ENCODE results near the gene BOK. TPM values are rescaled to one million over a fixed set of nuclear protein-coding genes. Genes with fewer than 3 reads are reported as not detected.

BOK gene
- total and polyA plus RNA-seq, 9 of the 15 experiments (the other 6 are each of a cell fraction or from before 2014, with no cell fraction given): 0.03 to 3.3 (median 2.0) TPM; not detected in 1

- TF ChIP-seq, protein P1, sequence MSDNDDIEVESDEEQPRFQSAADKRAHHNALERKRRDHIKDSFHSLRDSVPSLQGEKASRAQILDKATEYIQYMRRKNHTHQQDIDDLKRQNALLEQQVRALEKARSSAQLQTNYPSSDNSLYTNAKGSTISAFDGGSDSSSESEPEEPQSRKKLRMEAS (CRISPR knock-in tag; IDR thresholded peaks at IDR 0.05): peak; percentile 15; the same call in 1 of the 2 replicates
- TF ChIP-seq MTF1 (CRISPR knock-in tag; IDR thresholded peaks at IDR 0.05; ENCODE audit: borderline replicate concordance) (no peak), ZC3H11A (IDR thresholded peaks at IDR 0.05; ENCODE audit: low read depth, low read length) (no peak), MIER1 (IDR thresholded peaks at IDR 0.05; ENCODE audit: low read depth) (no peak), ZHX1 (conservative IDR thresholded peaks at IDR 0.05; ENCODE audit: low read length) (no peak), HMGXB4 (CRISPR knock-in tag; IDR thresholded peaks at IDR 0.05) (no peak), HSF4 (CRISPR knock-in tag; IDR thresholded peaks at IDR 0.05; ENCODE audit: borderline replicate concordance) (no peak), HDAC8 (tag; IDR thresholded peaks at IDR 0.05) (no peak)
- TF ChIP-seq, protein P2, sequence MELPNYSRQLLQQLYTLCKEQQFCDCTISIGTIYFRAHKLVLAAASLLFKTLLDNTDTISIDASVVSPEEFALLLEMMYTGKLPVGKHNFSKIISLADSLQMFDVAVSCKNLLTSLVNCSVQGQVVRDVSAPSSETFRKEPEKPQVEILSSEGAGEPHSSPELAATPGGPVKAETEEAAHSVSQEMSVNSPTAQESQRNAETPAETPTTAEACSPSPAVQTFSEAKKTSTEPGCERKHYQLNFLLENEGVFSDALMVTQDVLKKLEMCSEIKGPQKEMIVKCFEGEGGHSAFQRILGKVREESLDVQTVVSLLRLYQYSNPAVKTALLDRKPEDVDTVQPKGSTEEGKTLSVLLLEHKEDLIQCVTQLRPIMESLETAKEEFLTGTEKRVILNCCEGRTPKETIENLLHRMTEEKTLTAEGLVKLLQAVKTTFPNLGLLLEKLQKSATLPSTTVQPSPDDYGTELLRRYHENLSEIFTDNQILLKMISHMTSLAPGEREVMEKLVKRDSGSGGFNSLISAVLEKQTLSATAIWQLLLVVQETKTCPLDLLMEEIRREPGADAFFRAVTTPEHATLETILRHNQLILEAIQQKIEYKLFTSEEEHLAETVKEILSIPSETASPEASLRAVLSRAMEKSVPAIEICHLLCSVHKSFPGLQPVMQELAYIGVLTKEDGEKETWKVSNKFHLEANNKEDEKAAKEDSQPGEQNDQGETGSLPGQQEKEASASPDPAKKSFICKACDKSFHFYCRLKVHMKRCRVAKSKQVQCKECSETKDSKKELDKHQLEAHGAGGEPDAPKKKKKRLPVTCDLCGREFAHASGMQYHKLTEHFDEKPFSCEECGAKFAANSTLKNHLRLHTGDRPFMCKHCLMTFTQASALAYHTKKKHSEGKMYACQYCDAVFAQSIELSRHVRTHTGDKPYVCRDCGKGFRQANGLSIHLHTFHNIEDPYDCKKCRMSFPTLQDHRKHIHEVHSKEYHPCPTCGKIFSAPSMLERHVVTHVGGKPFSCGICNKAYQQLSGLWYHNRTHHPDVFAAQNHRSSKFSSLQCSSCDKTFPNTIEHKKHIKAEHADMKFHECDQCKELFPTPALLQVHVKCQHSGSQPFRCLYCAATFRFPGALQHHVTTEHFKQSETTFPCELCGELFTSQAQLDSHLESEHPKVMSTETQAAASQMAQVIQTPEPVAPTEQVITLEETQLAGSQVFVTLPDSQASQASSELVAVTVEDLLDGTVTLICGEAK (IDR thresholded peaks at IDR 0.05): no peak
- TF ChIP-seq, protein P2 (CRISPR knock-in tag; IDR thresholded peaks at IDR 0.05): no peak
Observed at GRCh38 chr2:241609859-241610793, 51.6 kb downstream of the BOK start (continued).

All from K562 (cell line).